NCI-H2227 (cell line): ENCODE data around the gene RCL1.
"Not testable (repeated sequence)": the region's sequence is repeated elsewhere in the genome, so short reads cannot be mapped to it uniquely, and the experiment has no call there.

Experiments
- DNase-seq: peaks from one replicate; lab custom pipeline; 2025; ENCODE audit not compliant: unreplicated experiment; lab: John Stamatoyannopoulos, UW

Gene RCL1

DNA sequence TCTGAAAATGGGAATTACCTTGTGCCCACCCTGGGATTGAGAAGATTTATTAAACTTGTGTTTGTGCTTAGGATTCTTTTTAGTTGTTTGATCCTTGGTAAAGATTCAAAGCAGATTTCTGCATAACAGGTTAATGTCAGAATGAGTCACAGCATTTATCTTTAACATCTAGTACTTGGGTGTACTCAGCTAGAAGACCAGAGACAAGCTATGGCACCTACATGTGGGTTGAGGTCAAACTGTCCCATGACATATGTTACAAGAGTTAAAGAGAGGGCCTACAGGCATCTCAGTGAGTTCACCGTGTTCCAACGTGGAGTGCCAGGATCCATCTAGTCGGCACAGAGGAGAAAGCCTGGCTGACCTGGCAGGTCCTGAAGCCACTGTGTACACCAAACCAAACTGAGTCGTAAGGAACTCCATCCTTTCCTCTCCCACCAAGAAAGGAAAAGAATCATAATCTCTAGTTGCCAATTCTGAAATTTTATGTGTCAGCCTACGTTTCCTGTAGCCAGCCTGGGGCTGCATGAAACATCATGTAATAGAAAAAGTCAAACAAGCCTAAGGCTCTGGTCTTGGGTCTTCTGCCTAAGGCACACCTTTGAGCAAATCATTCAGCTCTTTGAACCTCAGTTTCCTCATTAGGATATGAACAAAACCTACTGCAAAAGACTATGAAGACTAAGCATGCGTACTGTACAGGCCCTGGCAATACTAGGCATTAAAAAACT is 73.7 kb downstream of the RCL1 start:
- DNase-seq, result no peak

DNA sequence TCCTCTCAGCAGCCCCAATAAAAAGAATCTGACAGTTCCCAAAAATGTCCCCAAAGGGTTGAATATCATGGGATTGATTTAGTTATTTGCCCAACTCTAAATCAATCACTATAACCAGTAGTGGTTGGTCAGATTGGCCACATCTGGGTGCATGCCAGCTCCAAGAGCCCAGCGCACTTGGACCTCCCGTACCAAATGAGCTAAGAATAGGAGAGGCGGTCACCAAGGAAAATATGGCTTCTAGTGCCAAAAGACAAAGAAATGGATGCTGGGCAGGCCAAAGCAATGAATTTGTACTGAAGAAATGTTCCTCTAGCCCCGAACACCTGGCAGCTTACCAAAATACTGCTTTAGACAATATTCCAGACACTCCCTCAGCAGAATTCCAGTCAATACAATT is 80.3 kb downstream of the RCL1 start:
- DNase-seq, result no peak

DNA sequence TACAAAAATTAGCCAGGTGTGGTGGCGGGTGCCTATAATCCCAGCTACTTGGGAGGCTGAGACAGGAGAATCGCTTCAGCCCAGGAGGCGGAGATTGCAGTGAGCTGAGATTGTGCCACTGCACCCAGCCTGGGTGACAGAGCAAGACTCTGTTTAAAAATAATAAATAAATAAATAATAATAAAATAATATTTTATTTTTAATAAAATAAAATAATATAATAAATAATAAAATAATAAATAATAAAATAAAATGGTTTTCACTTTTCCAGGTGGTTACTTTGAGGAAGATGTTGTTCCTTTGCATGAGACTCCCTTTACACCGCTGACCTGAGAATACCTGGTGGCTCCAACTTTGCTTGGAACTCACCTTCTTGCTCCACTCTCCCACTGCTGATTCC is 82.8 kb downstream of the RCL1 start:
- no peak for DNase-seq

DNA sequence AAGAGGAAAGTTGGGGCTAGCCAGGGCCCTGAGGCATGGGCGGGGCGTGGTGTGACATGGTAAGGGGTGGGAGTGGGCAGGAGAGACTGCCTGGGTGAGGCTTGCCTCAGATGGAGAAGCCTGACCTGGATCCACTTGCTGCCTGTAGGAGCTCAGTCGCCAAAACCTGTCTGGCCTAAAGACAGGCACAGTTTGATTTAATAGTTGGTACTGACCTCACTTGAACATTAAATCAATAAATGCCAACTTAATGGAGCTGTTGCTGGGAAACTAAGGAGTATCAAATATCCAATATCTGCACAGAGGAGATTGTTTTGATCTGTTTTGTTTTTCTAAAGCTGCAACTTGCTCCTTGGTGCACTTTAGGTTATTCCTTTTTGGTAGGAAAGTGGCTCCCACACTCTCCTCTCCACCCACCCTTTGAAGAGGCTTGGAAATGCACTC is 86.4 kb downstream of the RCL1 start:
- peak; percentile 51 for DNase-seq

DNA sequence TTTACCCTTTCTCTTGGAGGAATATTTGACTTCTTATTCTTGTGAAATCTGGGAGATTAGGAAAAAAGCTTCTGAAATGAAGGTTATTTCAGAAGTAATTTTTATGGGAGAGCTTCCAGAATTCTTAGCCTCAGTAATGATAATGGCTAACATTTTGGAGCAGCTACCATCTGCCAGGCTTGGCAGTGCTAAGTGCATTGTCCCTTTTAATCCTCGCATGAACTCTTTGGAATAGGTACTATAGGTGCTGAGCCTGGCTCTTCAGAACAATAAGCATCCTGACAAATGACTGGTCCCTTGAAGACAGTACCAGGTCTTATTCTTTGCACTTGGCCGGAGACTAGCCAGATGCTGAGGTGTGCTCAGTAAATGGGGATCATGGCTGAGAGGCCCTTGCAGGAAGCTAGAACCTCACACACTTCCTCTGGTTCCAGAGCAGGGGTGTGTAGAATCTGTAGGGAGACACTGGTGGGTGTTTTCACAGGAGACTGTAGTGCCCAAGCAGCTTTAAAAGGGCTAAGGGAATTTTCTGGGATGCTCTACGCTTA is 90.7 kb downstream of the RCL1 start:
- no peak for DNase-seq

DNA sequence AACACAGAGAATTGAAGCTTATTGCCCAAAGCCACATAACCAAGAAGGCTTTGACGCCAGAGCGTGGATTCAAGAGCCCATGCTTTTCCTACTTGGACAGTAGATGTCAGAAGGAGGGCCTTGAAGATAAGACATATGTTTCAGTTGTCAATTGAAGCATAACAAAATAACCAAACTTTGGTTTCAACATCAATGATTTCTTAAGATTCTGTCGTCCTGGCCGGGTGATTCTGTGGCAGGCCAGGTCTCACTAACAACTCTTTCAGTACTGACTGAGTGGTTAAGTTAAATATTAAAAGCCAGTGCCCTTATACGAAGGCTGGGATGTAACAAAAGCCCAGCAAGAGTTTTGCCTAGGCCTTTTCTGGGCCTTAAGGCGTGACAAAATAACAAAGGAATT is 94.0 kb downstream of the RCL1 start:
- DNase-seq, result no peak

DNA sequence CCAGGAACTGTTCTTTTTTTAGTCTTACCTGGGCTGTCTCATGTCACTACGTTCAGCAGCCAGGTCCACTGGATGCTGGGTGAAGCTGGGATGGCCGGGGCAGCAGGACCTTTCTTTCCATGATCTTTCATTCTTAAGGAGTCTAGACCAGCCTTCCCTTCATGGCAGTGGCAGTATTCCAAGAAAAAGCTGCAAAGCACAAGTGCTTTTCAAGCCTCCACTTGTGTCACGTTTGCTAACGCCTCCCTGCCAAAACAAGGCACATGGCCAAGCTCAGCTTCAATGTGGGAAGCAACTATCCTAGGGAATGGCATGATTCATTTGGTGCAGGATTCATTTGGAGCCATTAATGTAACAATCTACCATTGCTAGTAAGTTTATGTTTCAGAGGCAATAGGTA is 94.8 kb downstream of the RCL1 start:
- no peak for DNase-seq

DNA sequence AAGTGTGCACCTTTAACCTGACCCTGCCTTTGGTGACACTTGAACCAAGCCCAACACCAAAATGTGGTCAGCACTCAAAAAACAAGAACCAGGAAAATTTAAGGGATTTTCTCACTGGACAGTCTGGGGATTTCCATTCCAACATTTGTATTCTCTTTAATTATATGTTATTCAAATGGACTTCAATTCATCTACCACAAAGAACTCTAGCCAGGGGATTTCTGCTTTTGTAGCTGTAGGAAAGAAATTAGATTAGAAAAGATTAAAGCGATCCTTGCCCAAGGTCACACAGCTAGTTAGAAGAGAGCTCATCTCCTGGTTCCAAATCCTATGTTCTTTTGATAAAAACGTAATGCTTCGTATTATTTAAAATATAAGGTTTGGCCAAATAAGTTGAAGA is 97.5 kb downstream of the RCL1 start:
- DNase-seq, result no peak

DNA sequence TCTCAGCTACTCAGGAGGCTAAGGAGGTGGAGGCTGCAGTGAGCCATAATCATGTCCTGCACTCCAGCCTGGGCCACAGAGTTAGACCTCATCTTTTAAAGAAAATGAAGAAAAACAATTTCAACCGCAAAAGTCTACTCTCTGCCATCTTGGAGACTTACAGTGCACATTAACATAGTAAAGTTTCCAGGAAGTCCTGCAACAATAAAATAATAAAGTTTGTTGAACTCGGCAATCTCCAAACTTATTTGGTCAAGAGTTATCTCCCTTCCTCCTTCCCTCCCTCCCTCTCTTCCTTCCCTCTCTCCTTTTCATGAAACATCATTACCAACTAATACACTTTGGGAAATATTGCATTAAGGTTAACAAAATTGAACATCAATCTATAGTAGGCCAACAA is 98.2 kb downstream of the RCL1 start:
- DNase-seq, result no peak

DNA sequence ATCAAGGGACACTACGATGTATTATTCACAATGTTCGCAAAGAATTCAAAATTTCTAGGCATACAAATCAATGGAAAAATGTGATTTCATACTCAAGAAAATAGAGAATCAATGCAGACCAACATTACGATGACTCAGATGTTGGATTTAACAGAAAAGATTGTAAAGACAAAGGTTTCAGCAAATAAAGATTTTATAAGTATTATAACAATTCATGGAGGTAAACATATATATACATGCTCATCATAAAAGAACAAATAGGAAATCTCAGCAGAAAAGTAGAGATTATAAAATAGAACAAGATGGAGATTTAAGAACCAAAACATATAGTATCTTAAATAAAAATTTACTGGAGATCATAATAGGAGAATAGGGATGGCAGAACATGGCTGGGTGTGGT is 98.9 kb downstream of the RCL1 start:
- no peak for DNase-seq

DNA sequence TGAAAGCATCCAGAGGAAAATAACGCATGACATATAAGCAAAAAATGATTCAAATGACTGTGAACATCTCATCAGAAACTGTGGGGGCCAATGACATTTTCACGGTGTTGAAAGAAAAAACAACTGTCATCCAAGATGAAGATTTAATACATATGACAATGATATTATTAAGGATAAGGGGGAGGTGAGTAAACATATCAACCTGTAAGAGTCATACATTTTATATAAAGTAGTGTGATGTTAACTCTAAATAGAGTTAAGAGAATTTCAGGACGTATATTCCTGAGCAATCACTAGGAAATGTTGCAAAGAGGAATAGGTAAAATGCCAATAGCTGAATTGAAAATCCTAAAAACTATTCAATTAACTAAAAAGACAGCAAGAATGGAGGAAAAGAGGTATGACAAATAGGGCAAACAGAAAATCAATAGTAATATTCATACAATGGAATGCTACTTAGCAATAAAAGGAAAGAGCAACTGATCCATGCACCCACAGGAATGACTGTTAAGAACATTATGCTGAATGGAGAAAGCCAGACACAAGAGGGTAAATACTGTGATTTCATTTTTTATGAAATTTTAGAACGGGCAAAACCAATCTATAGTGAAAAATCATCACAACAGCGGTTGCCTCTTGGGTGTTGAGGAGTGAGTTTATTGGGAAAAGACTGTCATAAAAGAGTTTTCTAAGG is 99.9 kb downstream of the RCL1 start:
- no peak for DNase-seq

DNA sequence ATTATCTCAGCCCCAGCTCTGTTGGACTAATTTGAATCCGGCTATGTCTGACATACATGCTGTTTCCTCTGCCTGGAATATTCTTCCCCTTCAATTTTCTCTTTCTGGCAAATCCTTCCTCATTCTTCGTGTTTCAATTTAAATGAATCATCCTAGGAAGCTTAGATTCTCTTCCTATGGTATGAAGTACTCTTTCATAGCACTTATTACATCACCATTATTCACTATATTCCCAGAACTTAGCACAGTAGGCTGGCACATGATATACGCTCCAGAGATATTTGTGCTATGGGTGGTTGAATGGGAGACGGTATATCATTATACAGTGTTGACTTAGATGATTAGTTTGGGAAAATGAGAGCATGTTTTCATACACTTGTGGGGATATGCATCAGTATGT is 101.3 kb downstream of the RCL1 start:
- DNase-seq, result no peak

DNA sequence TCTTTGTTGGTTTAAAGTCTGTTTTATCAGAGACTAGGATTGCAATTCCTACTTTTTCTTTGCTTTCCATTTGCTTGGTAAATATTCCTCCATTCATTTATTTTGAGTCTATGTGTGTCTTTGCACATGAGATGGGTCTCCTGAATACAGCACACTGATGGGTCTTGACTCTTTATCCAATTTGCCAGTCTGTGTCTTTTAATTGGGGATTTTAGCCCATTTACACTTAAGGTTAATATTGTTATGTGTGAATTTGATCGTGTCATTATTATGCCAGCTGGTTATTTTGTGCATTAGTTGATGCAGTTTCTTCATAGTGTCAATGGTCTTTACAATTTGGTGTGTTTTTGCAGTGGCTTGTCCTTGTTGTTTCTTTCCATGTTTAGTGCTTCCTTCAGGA is 107.1 kb downstream of the RCL1 start:
- DNase-seq, result not testable (repeated sequence)

DNA sequence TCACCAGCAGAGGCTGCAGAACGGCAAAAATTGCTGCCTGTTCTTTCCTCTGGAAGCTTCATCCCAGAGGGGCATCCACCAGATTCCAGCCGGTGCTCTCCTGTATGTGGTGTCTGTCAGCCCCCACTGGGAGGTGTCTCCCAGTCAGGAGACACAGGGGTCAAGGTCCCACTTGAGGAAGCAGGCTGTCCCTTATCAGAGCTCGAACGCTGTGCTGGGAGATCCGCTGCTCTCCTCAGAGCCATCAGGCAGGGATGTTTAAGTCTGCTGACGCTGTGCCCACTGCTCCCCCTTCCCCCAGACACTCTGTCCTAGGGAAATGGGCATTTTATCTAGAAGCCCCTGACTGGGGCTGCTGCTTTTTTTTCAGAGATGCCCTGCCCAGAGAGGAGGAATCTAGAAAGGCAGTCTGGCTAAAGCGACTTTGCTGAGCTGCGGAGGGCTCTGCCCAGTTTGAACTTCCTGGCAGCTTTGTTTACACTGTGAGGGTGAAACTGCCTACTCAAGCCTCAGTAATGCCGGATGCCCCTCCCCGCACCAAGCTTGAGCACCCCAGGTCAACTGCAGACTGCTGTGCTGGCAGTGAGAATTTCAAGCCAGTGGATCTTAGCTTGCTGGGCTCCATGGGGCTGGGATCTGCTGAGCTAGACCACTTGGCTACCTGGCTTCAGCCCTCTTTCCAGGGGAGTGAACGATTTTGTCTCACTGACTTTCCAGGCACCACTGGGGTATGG is 108.8 kb downstream of the RCL1 start:
- peak; percentile 21 for DNase-seq

DNA sequence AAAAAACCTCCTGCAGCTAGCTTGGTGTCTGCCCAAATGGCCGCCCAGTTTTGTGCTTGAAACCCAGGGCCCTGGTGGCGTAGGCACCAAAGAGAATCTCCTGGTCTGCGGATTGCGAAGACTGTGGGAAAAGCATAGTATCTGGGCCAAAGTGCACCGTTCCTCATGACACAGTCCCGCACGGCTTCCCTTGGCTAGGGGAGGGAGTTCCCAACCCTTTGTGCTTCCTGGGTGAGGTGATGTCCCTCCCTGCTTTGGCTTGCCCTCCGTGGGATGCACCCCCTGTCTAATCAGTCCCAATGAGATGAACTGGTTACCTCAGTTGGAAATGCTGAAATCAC is 109.4 kb downstream of the RCL1 start:
- DNase-seq, result no peak

DNA sequence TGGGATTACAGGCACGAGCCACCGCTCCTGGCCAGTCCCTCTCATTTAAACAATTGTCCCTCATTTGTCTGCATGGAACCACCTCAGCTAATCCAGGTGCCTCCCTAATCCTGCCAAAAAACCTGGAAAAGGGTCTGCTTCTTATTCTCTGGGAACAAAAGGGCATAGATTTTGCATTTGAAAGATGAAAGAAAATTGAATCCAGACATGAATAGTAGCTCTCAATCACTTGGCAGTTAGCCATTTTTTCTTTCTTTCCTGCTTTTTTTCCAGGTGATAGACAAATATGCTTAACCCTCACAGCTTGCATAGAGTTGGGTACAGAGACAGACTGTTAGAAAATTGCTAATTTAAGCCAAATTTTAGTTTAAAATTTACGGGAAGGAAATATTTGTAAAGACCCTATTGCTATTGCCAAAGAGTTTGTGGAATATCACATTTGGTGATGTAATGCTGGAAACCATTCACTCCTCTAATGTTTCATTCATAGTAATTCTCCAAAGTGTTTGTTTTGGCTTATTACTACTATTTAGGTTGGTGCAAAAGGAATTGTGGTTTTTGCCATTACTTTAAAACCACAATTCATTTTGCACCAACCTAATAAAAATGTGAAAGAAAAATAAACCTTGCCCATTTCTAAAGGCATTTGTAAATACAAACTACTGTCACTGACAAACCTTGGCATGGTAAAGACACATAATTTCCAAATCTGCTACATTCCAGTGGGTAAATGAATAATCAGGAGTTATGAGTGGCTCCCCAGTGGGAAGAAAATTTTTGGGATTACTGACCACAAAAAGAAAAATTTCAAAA is 111.8 kb downstream of the RCL1 start:
- no peak for DNase-seq

DNA sequence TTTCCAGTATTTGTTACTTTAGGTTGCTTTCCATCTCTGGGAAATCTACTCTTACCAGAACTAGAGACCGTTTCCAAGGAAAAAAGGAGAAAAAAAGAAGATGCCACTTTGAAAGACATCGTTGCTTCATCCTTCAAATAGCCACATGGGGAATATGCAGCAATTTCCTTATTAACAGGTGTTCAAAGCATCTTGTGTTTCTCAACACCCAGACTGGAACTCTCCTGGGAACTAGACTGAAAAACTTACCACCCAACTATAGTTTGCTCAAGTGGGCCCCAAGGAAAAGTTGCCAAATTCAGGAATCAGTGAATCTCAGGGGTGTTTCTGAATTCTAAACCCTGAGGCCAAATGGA is 112.4 kb downstream of the RCL1 start:
- DNase-seq, result no peak
